Amygdala (tissue), 56 donors: ENCODE results near the gene COPS7A.
A peak's percentile ranks its signal among the peaks of the same experiment; 100 is the strongest.

Experiments used
- DNase-seq, 56 donors: peaks; one replicate each; lab custom pipeline; 2025; lab: John Stamatoyannopoulos, UW

The COPS7A gene

DNA sequence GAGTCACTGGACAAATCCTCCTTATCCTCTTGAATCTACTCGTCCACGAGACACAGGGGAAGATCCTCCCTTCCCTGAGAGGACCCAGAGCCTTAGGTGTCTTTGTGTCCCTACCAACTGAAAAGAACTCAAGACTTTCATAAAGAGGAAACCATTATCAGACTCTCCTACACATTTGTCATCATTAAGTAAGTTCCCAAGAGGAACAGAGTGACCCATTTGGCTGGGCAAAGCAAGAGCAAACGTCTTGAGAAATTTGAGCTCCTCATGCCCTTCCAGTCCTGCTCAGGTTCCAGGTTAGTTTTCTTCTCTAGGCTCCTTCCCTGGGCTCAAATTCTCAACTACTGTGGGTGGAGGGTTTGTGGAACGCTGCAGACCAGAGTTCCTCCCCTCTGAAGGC lies 23.4 kb downstream of the COPS7A start:
- DNase-seq = no peak

DNA sequence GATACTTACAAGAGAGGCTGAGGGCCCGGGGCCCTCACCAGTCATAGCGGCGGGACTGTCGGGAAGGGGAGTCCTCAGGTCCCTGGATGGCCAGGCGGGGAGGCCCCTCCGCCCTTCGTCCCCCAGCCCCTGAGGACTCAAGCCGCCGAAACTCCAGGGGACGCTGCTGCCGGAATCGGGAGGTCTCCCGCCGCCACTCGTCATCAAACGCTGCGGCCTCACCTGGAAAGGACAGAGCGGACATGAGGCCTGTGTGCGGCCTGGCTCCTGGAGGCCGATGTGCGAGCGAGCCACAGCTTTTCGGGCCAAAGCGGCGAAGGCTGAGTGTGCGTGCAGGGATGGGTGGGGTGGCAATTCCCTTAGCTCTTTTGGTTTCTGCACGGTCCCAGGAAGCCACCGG lies 24.9 kb downstream of the COPS7A start:
- no peak for DNase-seq

DNA sequence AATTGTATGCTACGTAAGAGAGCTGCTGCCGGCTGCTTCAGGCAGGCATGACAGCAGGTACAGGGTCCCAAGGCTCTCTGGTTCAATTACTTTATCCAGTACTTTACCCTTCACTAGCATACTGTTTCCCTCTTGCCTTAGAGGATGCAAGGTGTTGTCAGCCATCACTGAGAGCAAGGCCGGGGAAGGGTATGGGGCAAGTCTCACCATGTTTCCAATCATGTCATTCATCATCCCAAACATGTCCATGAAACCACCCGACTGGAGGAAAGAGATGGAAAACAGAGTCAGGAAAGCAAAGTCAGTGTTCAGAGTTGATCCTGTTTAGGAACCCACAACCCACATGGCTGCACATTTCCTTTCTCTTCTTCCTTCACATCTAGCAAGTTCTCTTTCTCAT lies 26.7 kb downstream of the COPS7A start:
- DNase-seq = no peak

DNA sequence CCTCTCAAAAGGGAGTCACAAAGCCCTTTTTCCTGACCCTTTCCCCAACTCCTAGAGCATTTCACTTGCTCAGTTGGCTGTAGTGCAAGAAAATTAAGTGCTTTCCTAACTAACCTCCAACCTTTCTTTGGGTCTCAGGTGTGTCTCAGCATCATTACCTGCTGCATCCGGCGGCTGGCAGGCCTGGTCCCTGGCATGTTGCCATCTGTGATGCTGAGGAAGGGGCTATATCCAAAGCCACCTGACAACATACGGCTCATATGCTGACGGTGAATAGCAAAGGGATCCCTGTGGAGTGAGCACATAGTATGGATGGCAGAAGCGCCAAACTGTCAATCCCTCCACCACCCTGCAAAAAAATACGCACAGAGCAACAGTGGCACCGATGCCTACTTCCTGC lies 27.9 kb downstream of the COPS7A start:
- DNase-seq = no peak

DNA sequence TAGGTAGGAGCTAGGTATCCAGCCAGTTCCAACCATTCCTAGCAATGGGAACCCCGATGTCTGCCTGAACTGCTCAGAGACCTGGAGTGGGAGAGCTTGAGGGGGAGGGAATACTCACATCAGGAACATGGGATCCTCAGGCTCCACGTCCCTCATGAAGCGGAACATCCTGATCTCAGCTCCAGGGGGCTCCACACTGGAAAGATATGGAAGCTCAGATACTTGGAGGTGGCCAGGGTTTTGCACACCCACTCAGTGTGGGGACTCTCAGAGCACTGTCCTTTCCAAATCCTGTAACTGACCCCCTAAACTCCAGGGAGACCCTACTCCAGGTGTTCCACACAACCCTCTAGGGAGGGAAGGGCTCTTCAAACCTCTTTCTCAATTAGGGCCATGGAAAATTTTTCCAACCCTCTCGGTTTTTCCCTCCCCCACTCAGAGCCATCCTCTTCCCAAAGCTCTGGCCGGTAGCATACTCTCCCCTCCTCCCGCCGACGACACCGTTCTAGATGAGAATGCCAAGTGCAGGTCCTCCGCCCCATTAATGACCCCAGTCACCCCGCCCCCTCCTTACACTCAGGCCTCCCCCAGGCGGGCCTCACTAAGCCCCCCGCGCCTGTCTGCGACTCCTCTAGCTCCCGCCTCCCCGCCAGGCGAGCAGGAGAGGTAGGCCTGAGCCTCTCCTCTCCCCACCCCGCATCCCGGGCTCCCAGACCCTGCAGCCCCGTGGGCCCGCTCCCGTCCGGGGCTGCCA lies 28.5 kb downstream of the COPS7A start:
- peak in 14 of 56 donors; percentile 8 to 76 (median 36) for DNase-seq

DNA sequence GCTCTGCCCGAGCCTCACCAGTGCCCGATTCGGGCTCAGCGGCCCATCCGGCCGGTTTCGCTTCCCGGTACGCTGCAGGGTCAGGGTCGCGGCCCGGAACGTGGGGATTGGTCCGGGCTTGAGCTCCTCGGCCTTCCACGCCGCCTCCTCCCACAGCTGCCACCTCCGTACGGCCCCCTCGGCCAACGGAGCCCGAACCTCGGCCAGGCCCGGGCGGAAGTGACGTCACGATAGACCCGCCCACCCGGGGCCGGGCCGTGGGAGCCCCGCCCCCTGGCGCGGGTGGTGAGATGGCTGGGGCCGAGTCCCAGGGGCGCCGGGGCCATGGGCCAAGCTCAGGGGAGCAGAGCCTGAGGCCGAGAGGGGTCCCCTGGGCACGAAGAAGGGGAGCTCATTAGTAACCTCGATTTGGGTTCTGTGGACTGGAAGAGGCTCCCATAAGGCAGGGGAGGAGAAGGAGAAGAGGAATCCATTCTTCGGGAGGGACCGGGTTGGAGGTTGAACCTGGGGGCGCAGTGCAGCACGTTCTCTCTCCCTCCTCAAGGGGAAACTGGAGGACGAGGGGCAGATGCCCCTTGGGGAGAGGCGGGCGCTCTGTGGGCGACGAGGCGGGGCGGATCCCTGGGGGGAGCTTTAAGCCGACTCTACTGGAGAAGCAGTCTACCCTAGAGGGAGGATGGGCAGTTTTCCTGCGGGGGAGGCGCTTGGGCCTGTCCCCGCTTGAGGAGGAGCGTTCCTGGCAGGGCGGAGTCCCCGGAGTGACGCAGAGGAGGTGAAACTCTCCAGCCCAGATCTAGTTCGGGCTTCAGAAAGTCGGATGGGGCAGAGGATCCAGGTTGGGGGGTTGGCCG lies 29.3 kb downstream of the COPS7A start, which contains the start of gene MLF2:
MLF2 (minus strand) TSS at position 221 of the 851 bp plus-strand sequence. CDS start 807 bp downstream, outside the sequence.
- peak; percentile 68 to 97 (median 92) for DNase-seq

DNA sequence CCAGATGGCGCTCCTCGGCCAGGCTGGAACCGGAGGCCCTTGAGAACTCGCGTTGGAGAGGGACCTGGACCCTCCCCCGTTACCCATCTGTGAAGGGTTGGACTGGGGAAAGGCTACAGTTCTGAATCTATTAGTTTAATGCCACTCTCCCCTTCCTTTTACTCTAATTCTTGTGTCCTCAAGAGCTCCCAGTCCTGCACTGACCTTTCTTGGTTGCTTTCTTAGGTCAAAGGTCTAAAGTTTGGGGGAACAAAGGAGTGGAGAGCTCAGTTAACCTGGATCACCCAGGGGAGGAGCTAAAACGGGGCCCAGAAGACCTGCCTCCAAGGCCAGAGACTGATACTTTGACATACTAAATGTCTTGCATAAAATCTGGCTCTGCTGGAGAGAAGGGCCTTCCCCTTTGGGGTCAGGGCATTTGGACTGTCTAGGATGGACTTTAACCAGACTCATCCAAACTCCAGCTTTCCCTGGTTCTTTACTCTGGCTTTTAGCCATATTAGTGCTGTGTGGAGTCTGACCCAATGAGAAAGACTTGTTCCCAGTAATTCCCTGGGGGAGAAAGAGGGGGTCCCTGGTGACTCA lies 30.0 kb downstream of the COPS7A start:
- no peak for DNase-seq

DNA sequence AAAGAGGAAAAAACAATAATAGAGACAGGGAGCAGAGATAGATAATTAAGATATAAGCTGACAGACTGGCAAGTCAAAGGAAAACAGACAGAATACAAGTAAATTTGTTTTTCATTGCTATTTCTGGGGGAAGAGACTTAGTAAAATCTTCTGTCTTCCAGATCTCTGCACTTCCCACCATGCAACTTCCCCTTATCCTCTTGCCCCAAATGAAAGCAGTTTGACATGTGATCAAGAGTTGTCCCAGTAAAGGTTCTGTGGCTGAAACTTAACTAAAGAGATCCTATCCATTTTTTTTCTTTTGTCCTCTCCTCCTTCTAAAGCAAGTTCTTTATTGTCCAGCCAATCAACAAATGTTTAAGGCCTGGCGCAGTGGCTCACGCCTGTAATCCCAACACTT lies 30.6 kb downstream of the COPS7A start:
- DNase-seq = no peak

DNA sequence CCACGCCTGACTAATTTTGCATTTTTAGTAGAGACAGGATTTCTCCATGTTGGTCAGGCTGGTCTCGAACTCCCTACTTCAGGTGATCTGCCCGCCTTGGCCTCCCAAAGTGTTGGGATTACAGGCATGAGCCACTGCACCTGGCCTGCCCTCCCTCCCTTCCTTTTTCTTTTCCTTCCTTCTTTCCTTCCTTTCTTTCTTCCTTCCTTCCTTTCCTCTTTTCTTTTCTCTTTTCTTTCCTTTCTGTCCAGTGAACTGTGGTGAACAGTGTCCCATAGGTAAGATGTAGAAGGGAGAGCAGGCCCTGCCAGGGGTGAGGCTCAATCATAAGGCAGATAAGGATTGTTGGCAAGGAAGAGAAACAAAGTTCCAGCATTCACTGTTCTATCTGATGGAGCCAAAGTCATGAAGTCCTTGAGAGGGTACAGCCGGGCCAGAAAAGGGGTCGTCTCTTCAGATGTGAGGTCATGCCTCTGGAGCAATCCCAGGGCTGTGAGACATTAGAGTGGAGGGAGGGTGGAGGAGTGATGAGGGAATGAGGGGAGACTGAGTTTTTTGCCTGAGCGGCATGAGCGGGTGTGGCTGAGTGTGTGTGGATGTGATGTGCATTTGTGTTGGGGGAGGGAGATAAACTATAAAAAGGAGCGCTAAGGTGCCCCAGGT lies 33.3 kb downstream of the COPS7A start:
- no peak for DNase-seq

DNA sequence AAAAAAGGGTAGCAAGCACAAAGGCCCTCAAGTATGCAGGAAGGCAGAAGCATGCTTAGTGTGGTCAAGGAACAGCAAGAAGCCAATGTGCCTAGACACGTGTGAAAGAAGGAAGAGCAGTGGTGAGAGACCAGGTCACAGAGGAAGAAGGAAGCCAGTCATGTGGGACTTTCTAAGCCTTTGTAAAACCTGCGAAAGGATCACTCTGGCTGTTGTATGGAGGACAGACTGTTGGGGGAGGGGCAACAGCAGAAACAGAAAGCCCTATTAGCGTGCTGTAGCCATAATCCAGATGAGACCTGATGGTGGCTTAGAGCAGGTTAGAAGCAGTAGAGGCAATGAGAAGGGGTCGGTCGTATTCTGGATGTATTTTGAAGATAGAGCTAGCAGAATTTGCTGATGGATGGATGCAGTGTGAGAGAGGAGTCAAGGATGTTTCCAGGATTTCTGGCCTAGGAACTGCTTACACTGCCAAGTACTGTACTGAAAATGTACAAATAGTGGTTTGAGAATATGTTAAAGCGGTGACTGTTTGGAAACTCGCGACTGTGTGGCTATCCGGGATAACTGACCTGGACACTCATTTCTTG lies 34.8 kb downstream of the COPS7A start:
- no peak for DNase-seq

DNA sequence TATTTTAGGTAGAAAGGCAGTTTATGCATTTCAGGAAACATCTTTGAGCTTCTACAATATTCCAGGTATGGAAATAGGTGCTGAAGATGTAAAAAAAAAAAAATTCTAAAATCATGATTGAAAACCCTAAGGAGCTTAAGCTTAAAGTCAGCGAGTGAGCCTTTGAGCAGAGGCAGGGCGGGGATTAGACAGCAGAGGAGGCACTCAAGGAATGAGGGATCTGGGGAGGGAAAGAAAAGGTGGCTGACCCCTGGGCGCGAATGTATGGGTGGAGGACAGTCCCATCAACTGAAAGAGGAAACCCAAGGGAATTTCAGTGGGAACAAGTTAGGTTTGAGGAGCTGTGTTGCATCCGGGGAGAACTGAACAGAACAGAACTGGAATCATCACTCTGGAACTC lies 35.9 kb downstream of the COPS7A start:
- DNase-seq = no peak

DNA sequence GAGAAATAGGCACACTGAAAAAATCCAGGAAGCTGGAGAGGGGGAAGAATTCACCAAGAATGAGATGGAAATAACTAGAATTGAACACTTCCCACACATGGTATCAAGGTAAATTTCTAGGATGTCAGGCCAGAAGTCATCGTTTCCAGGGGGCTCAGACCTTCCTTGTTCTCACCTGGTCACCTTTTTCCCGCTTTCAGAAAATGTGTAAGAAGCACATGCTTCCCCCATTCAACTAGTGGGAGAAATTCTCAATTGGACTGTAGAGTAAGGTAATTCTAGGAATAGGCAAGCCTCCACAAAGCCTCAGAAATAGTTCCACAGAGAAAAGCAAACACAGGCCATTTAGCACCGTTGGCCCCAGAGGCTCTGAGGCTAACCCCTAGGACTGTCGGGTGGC lies 39.5 kb downstream of the COPS7A start:
- DNase-seq = no peak

DNA sequence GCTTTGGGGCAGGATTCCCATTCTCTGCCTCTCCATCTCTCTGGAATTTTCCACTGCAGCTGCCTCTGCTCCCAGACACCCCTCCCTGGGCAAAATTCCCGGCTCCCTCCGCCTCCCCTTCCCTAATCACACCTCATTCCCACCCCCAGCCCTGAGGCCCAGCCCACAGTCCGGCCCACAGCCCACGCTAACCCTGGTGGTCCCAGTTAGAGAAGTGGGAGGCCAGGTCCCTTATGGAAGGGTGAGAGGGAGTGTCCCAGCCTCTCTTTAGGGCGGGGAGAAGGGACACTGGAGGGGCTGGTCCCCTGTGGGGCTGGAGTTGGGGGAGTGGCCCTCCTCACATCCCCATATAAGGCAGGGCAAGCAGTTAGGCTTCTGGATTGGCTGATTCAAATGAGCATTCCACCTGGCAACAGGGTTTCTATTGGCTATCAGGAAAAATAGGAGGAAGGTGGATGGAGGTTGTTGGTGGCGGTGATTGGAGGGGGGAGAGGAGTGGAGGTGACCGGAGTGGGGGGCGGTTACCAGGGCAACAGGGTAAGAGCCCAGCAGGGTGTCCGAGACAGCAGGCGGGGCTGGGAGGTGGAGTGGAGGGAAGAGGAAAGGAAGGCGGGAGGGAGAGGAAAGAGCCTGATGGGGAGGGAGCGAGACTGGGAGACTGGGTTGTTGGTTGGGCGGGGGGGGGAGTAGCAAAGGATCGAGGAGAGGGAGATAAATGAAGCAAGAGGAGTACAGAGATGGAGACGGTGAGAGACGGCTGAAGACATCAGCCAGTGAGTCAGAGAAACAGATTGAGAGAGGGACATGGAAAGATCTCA lies 40.4 kb downstream of the COPS7A start:
- DNase-seq = peak in 55 of 56 donors; percentile 49 to 99 (median 87)

DNA sequence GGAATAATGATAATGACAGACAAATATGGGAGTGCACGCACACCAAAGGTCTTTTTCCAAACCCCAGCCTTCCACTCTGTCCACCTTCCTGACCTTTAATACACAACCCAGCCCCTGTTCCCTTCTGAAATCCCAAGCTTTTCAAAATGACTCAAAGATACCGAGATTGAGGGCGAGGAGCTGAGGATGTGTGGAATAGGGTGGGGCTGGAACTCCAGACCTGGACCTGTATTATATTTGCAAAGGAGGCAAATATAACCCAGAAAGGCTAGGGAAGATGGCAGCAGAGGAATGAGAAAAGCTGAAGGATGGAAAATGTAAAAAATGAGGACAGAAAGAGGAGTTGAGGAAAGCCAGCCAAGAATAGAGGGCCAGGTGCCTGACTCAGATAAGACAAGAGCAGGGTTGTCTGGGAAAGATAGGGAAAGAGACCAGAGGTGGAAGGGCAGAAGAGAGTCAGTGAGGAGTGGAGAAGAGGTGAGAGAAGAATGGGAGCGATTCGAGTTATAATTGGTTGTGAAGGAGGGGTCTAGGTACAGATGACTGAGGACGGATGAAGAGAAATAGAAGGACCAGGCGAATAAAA lies 41.3 kb downstream of the COPS7A start:
- no peak for DNase-seq

DNA sequence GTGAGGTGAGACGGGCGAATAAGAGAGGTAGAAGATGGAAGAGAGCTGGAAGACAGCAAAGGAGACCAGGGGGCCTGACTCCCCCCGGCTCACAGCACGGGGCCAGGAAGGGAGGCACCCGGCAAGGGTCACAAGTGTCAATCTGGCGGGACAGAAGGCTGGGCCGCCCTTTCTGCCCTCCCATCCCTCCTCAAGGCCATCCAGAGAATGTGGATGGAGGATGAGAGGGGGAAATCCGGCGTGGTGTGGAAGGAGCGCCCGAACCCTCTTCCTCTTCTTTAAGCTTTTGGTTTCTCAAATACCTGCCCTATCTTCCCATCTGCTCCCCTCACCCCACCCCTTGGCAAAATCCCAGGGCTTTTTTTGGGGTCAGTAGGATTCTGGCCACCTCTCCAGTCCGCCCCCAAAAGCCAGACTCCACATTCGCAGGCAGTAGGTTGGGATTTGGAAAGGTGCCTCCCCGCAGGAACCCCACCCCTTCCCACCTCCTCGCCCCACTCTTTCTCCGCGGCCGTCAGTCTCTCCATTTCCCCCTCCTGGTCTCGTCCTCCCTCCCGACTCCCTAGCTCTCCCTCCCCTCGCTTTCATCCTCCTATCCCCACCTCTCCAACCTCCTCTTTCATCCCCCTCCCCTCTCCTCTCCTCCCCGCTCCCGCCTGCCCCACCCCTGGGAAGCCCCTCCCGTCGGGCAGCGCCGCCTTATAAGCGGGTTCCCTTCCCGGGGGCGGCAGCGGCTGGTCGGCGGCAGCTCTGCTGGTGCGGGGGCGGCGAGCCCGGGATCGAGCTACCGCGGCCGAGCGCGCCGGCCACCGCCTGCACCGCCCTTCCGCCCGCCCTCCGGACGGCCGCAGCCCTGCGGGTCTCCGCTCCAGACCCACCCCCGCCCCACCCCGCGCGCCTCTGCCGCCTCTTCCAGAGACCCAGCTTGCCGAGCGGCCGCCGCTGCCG lies 42.1 kb downstream of the COPS7A start, which contains the start of gene PTMS:
PTMS (plus strand) TSS at position 730 of the 948 bp plus-strand sequence. CDS start 343 bp downstream, outside the sequence.
- DNase-seq = peak in 47 of 56 donors; percentile 21 to 93 (median 60)

DNA sequence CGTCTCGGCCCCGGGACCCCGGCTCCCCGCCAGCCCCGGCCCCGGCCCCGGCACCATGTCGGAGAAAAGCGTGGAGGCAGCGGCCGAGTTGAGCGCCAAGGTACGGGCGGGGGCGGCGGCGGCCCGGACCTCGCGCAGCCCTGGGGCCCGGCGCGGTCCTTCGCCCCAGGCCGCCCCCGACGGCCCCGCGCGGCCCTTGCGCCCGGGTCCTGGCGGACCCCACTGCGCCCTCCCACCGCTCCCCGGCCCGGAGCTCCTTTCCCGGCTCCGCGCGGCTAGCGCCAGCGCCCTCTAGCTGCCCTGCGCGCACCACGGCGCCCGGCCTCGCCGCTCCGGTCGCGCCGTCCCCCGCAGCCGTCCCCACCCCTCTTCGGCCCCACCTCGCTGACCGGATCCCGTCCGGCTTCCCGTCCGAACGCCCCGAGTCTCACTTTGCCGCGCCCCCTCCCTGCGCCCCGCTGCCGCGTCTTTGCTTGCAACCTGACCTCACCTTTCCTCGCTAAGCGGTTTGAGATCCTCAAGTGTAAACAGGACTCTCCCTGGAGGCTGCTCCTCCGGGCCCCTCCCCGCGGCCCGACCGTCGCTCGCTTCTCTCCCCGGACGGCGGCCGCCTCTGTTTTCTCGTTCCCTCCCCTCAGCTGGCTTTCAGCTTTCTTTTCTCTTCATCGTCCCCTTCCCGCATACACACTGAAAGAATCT lies 43.0 kb downstream of the COPS7A start:
- peak in 38 of 56 donors; percentile 18 to 76 (median 47) for DNase-seq
